Brain microvascular endothelial cell (primary cell): ENCODE data around the gene DLST.
A peak's percentile ranks its signal among the peaks of the same experiment; 100 is the strongest.

Experiments used
- DNase-seq: peaks from one replicate; pipeline ENCODE4 v3.0.0-alpha.2; 2020
- H3K27ac ChIP-seq: fragments of 250-450 bp; sonication (Bioruptor Pico); 2 replicates; pipeline ENCODE4 v1.5.1; 2020; ENCODE audit warnings: mild to moderate bottlenecking, moderate library complexity
- H3K27me3 ChIP-seq: fragments of 250-450 bp; sonication (Bioruptor Pico); replicated peaks from 2 replicates; pipeline ENCODE4 v1.5.1; 2020; ENCODE audit warnings: mild to moderate bottlenecking
- H3K36me3 ChIP-seq: fragments of 250-450 bp; sonication (Bioruptor Pico); replicated peaks from 2 replicates; pipeline ENCODE4 v1.5.1; 2020; ENCODE audit warnings: mild to moderate bottlenecking
- H3K4me3 ChIP-seq: 2 replicates; pipeline ENCODE4 v1.5.1; 2011; ENCODE audit warnings: low read depth, mild to moderate bottlenecking, control low read depth, low read length, moderate library complexity
- CTCF ChIP-seq: IDR thresholded peaks from 2 replicates; pipeline ENCODE4 v1.5.1; 2011; ENCODE audit warnings: low read depth, mild to moderate bottlenecking, moderate library complexity, low read length, control low read depth, inconsistent platforms; ENCODE audit errors: missing control alignments
- in situ Hi-C: cut with HindIII; loops from 2 replicates; pipeline ENCODE4 v1.10.0; 2017; ENCODE audit warnings: low sequenced_read_pairs, low pct_ligation_motif_present

DLST gene

GRCh38 chr14:74921053-74921620, 39.4 kb downstream of the DLST start:
- H3K36me3 ChIP-seq: no peaks in the 10 kb centered on the region
- no peak overlapping the region for H3K4me3 ChIP-seq
- in situ Hi-C loops: no loop called here
- TF ChIP-seq CTCF: no peak
- H3K27me3 ChIP-seq: no peaks in the 10 kb centered on the region
- H3K27ac ChIP-seq: no peak overlapping the region
- DNase-seq: no peak

- no peak for DNase-seq
- Histone ChIP-seq H3K27me3 (no peaks in the 10 kb centered on the region), H3K4me3 (peak overlapping the region; percentile 71), H3K36me3 (no peaks in the 10 kb centered on the region), H3K27ac (no peak overlapping the region)
- in situ Hi-C loops: no loop called here
- TF ChIP-seq CTCF: no peak
Observed at GRCh38 chr14:74921987-74922751, 40.5 kb downstream of the DLST start.

- Histone ChIP-seq H3K36me3 (no peaks in the 10 kb centered on the region), H3K27ac (no peak within 1 kb of the TSS), H3K27me3 (no peaks in the 10 kb centered on the region), H3K4me3 (peak within 1 kb of the TSS; percentile 71)
- no peak for TF ChIP-seq CTCF
- DNase-seq: peak; percentile 67
- in situ Hi-C loops: no loop called here
Observed at GRCh38 chr14:74922752-74923401, 41.2 kb downstream of the DLST start, which contains the start of gene RPS6KL1. RPS6KL1 (minus strand) TSS chr14:74923260; CDS start chr14:74921541, 1,719 bp downstream.

GRCh38 chr14:74924061-74924460, 42.3 kb downstream of the DLST start:
- Histone ChIP-seq H3K27ac (no peak overlapping the region), H3K36me3 (no peaks in the 10 kb centered on the region), H3K4me3 (no peak overlapping the region), H3K27me3 (no peaks in the 10 kb centered on the region)
- no peak for DNase-seq
- no peak for TF ChIP-seq CTCF
- in situ Hi-C loops: no loop called here

GRCh38 chr14:74927225-74927624, 45.5 kb downstream of the DLST start:
- no peak for TF ChIP-seq CTCF
- no peaks in the 10 kb centered on the region for H3K36me3 ChIP-seq
- H3K27me3 ChIP-seq: no peaks in the 10 kb centered on the region
- DNase-seq: no peak
- in situ Hi-C loops: no loop called here
- no peak overlapping the region for H3K4me3 ChIP-seq
- no peak overlapping the region for H3K27ac ChIP-seq
